ENCODE measurements around the gene CHD5.

DNA sequence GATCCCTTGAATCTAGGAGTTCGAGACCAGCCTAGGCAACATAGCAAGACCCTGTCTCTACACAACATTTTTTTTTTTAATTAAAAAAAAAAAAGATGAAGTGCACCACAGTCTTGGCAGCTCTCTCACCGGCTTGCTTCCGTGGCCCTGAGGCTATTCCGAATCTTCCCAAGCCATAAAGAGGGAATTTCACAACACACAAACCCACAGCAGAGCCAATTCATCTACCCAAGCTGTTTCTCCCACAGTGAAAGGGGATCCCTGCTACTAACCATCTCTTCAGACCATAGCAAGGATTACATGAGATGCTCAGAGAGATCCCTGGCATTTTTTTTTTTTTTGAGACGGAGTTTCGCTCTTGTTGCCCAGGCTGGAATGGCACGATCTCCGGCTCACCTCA is 8.3 kb upstream of the CHD5 start:
- TF ChIP-seq, protein P1, sequence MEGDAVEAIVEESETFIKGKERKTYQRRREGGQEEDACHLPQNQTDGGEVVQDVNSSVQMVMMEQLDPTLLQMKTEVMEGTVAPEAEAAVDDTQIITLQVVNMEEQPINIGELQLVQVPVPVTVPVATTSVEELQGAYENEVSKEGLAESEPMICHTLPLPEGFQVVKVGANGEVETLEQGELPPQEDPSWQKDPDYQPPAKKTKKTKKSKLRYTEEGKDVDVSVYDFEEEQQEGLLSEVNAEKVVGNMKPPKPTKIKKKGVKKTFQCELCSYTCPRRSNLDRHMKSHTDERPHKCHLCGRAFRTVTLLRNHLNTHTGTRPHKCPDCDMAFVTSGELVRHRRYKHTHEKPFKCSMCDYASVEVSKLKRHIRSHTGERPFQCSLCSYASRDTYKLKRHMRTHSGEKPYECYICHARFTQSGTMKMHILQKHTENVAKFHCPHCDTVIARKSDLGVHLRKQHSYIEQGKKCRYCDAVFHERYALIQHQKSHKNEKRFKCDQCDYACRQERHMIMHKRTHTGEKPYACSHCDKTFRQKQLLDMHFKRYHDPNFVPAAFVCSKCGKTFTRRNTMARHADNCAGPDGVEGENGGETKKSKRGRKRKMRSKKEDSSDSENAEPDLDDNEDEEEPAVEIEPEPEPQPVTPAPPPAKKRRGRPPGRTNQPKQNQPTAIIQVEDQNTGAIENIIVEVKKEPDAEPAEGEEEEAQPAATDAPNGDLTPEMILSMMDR (IDR thresholded peaks at IDR 0.05; ENCODE audit: low read depth, low read length), result no peak
- TF ChIP-seq, protein P2, sequence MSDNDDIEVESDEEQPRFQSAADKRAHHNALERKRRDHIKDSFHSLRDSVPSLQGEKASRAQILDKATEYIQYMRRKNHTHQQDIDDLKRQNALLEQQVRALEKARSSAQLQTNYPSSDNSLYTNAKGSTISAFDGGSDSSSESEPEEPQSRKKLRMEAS (IDR thresholded peaks at IDR 0.05; ENCODE audit: low read depth, low read length), result no peak
- TF ChIP-seq POLR2A (IDR thresholded peaks at IDR 0.05; ENCODE audit: extremely low read depth, insufficient read length) (no peak), MYC (IDR thresholded peaks at IDR 0.05; ENCODE audit: low read depth, low read length) (no peak)
